ENCODE measurements around the gene LAMC1. TPM values are rescaled to one million over a fixed set of nuclear protein-coding genes. Genes with fewer than 3 reads are reported as not detected.
A peak's percentile ranks its signal among the peaks of the same experiment; 100 is the strongest.

The LAMC1 gene
- total RNA-seq: 100 to 1,000 TPM; 288 to 318 (median 304) TPM

DNA sequence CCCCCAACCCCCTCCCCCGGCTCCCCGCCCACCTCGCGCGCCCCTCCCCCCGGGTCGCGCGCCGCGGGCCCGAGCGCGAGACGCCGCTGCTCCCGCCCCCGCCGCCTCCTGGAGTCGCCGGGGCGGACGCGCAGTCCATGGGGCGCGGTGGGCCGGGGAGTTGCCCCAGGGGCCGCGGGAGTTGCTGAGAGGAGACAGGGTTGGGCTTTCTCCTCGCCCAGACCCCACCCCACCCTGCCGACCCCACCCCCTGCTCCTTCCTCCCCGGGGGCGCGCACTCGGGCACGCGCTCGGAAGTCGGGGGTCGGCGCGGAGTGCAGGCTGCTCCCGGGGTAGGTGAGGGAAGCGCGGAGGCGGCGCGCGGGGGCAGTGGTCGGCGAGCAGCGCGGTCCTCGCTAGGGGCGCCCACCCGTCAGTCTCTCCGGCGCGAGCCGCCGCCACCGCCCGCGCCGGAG lies at the start of gene LAMC1:
LAMC1 (plus strand) TSS at position 275 of the 455 bp plus-strand sequence. CDS start 297 bp downstream, outside the sequence.
- H3K27me3 ChIP-seq: no peaks in the 10 kb centered on the region
- peak within 1 kb of the TSS; percentile 74 to 95 (median 85) for H3K4me3 ChIP-seq
- TF ChIP-seq CTCF (IDR thresholded peaks at IDR 0.05) (no peak), EP300 (IDR thresholded peaks at IDR 0.05) (peak in 1 of 2 donors; percentile 34), POLR2A (IDR thresholded peaks at IDR 0.05) (peak in 1 of 2 donors; percentile 16)
- no peaks in the 10 kb centered on the region for H3K9me3 ChIP-seq
- peak within 1 kb of the TSS; percentile 93 to 100 (median 98) for H3K27ac ChIP-seq
- H3K36me3 ChIP-seq: no peaks in the 10 kb centered on the region
- peak; percentile 52 to 60 for DNase-seq (ENCODE audit: low spot score in 2 of 2)
- peaks cover 0 to 39% (median 11%) of the 10 kb centered on the region in 4 donors for H3K4me1 ChIP-seq
- WGBS, 2 donors: 0 to 2% methylated on average over 4 to 10 of the region's 65 CpGs

GRCh38 chr1:182974506-182975191 lies 48.6 kb upstream of the LAMC1 start:
- Histone ChIP-seq H3K9me3 (no peaks in the 10 kb centered on the region), H3K4me3 (no peak overlapping the region), H3K27ac (no peak overlapping the region), H3K27me3 (no peaks in the 10 kb centered on the region), H3K4me1 (peaks cover 0 to 4% (median 0%) of the 10 kb centered on the region in 4 donors), H3K36me3 (no peaks in the 10 kb centered on the region)
- TF ChIP-seq EP300 (IDR thresholded peaks at IDR 0.05): no peak
- no peak for TF ChIP-seq CTCF (IDR thresholded peaks at IDR 0.05)
- no peak for TF ChIP-seq POLR2A (IDR thresholded peaks at IDR 0.05)
- no peak for DNase-seq (ENCODE audit: low spot score in 2 of 2)
- WGBS, 2 donors: 78 to 83% methylated on average over 2 of the region's 2 CpGs

DNA sequence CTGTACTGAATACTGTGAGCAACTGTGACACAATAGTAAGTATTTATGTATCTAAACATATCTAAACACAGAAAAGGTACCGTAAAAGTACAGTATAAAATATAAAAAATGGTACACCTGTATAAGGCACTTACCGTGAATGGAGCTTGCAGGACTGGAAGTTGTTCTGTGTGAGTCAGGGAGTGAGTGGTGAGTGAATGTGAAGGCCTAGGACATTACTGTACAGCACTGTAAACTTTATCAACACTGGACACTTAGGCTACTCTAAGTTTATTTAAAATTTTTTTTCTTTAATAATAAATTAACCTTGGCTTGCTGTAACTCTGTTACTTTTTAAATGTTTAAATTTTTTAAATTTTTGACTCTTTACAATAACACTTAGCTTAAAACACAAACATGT lies 45.7 kb upstream of the LAMC1 start:
- WGBS, 2 donors: 95 to 97% methylated on average over 2 of the region's 2 CpGs
- DNase-seq (ENCODE audit: low spot score in 2 of 2): no peak
- TF ChIP-seq EP300 (IDR thresholded peaks at IDR 0.05) (no peak), POLR2A (IDR thresholded peaks at IDR 0.05) (no peak), CTCF (IDR thresholded peaks at IDR 0.05) (no peak)
- no peak overlapping the region for H3K27ac ChIP-seq
- no peaks in the 10 kb centered on the region for H3K27me3 ChIP-seq
- no peak overlapping the region for H3K4me3 ChIP-seq
- peaks cover 0 to 4% (median 0%) of the 10 kb centered on the region in 4 donors for H3K4me1 ChIP-seq
- no peaks in the 10 kb centered on the region for H3K9me3 ChIP-seq
- no peaks in the 10 kb centered on the region for H3K36me3 ChIP-seq

DNA sequence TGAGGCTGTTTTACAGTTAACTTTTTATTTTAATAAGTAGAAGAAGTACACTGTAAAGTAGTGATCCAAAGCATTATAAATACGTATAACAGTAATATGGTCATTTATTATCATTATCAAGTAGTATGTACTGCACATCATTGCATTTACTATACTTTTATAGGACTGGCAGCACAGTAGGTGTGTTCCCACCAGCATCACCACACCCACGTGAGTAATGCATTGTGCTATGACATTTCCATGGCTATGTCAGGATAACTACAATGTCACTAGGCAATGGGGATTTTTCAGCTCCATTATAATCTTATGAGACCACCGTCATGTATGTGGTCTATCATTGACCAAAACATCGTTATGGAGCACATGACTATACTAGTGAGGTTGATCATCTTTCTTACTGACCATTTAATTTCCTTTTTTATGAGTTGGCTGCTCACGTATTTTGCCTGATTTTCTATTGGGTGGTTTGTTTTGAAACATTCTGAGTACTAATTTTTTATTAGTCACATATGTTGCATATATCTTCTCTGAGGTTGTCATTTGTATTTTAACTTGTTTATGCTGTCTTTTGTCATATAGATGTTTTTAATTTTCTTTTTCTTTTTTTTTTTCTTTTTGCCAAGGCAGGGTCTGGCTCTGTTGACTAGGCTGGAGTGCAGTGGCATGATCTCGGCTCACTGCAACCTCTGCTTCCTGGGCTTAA lies 44.9 kb upstream of the LAMC1 start:
- H3K27me3 ChIP-seq: no peaks in the 10 kb centered on the region
- no peak overlapping the region for H3K27ac ChIP-seq
- H3K36me3 ChIP-seq: no peaks in the 10 kb centered on the region
- H3K9me3 ChIP-seq: no peaks in the 10 kb centered on the region
- DNase-seq (ENCODE audit: low spot score in 2 of 2): no peak
- TF ChIP-seq POLR2A (IDR thresholded peaks at IDR 0.05) (no peak), EP300 (IDR thresholded peaks at IDR 0.05) (no peak), CTCF (IDR thresholded peaks at IDR 0.05) (no peak)
- H3K4me3 ChIP-seq: no peak overlapping the region
- H3K4me1 ChIP-seq: no peaks in the 10 kb centered on the region
- 91 to 94% methylated on average over 6 of the region's 6 CpGs for WGBS, 2 donors

GRCh38 chr1:182984138-182984537 lies 39.1 kb upstream of the LAMC1 start:
- H3K4me1 ChIP-seq: no peaks in the 10 kb centered on the region
- TF ChIP-seq EP300 (IDR thresholded peaks at IDR 0.05): no peak
- TF ChIP-seq CTCF (IDR thresholded peaks at IDR 0.05): no peak
- no peak for TF ChIP-seq POLR2A (IDR thresholded peaks at IDR 0.05)
- no peaks in the 10 kb centered on the region for H3K36me3 ChIP-seq
- WGBS, 2 donors: 93 to 94% methylated on average over 7 of the region's 7 CpGs
- H3K9me3 ChIP-seq: no peaks in the 10 kb centered on the region
- no peaks in the 10 kb centered on the region for H3K27me3 ChIP-seq
- no peak for DNase-seq (ENCODE audit: low spot score in 2 of 2)
- no peak overlapping the region for H3K27ac ChIP-seq
- no peak overlapping the region for H3K4me3 ChIP-seq

Data from tibial nerve (tissue), 4 donors.